ENCODE measurements around the gene CCP110.

- TF ChIP-seq CTCF (IDR thresholded peaks at IDR 0.05) (no peak), POLR2A (IDR thresholded peaks at IDR 0.05) (no peak)
These were observed 1.4 kb upstream of the CCP110 start for GRCh38 chr16:19522397-19522732.
